HepG2 (cell line): Measurements from ENCODE around the gene STUB1. TPM values are rescaled to one million over a fixed set of nuclear protein-coding genes. Genes with fewer than 3 reads are reported as not detected.

Experiments used
- KLF15 ChIP-seq: sonication (generic); formaldehyde crosslinking; IDR thresholded peaks from 2 replicates; pipeline ENCODE4 v1.8.1; 2023; ENCODE audit warnings: borderline replicate concordance, mild to moderate bottlenecking, inconsistent platforms, missing genetic modification reagents, mixed read lengths
- MLX ChIP-seq: IDR thresholded peaks from 2 replicates; pipeline ENCODE4 v1.6.1; 2016
- NCOA1 ChIP-seq: sonication (generic); formaldehyde crosslinking; IDR thresholded peaks from 2 replicates; pipeline ENCODE4 v1.9.0; 2021; ENCODE audit warnings: missing genetic modification reagents
- PAX8 ChIP-seq: sonication (generic); formaldehyde crosslinking; IDR thresholded peaks from 2 replicates; pipeline ENCODE4 v1.8.0; 2022; ENCODE audit warnings: mild to moderate bottlenecking, missing genetic modification reagents, borderline replicate concordance
- PCBP1 ChIP-seq: fragments of 200-400 bp; formaldehyde crosslinking; IDR thresholded peaks from 2 replicates; pipeline ENCODE4 v1.6.1; 2017; ENCODE audit warnings: mild to moderate bottlenecking, low read depth, low read length, borderline replicate concordance
- PREB ChIP-seq: sonication (generic); formaldehyde crosslinking; IDR thresholded peaks from 2 replicates; pipeline ENCODE4 v1.4.0; 2020; ENCODE audit warnings: missing genetic modification reagents
- SRSF9 ChIP-seq: fragments of 200-400 bp; formaldehyde crosslinking; IDR thresholded peaks from 2 replicates; pipeline ENCODE4 v1.6.1; 2018; ENCODE audit warnings: borderline replicate concordance, mild to moderate bottlenecking, low read depth, low read length; ENCODE audit not compliant: insufficient read depth, poor library complexity, severe bottlenecking
- TEF ChIP-seq: sonication (generic); formaldehyde crosslinking; IDR thresholded peaks from 2 replicates; pipeline ENCODE4 v1.5.0; 2020; ENCODE audit warnings: missing genetic modification reagents
- ZMYM4 ChIP-seq: sonication (generic); formaldehyde crosslinking; IDR thresholded peaks from 2 replicates; pipeline ENCODE4 v1.8.1; 2023; ENCODE audit warnings: mild to moderate bottlenecking, missing genetic modification reagents
- ZNF383 ChIP-seq: sonication (generic); formaldehyde crosslinking; IDR thresholded peaks from 2 replicates; pipeline ENCODE4 v1.4.0; 2020; ENCODE audit warnings: missing genetic modification reagents, mild to moderate bottlenecking, borderline replicate concordance
- ZNF44 ChIP-seq: sonication (generic); formaldehyde crosslinking; IDR thresholded peaks from 2 replicates; pipeline ENCODE4 v1.5.1; 2020; ENCODE audit warnings: mild to moderate bottlenecking, missing genetic modification reagents
- ZNF501 ChIP-seq: sonication (generic); formaldehyde crosslinking; IDR thresholded peaks from 2 replicates; pipeline ENCODE4 v1.5.1; 2020; ENCODE audit warnings: mild to moderate bottlenecking, moderate library complexity, missing genetic modification reagents
- ZNF577 ChIP-seq: sonication (generic); formaldehyde crosslinking; IDR thresholded peaks from 2 replicates; pipeline ENCODE4 v1.4.0; 2020; ENCODE audit warnings: mild to moderate bottlenecking, low read depth, missing genetic modification reagents, borderline replicate concordance
- ZSCAN12 ChIP-seq: sonication (generic); formaldehyde crosslinking; IDR thresholded peaks from 2 replicates; pipeline ENCODE4 v1.9.0; 2021; ENCODE audit warnings: mild to moderate bottlenecking, missing genetic modification reagents
- polyA plus RNA-seq, 8 experiments: library from polyadenylated mRNA; depleted of rRNA in 3 of 8; stranded (reverse) in 7 of 8; unstranded in 1 of 8; fragments of >200 nt; fragmentation: Illumina TruSeq in 4 of 8; extraction: Trizol in 4 of 8; gene quantifications; 2 replicates each; pipeline versions ENCODE4 v1.2.1 to v1.2.3, GENCODE V29; 2011 to 2016; ENCODE audit warnings: low read depth in 4 of 8, missing spikeins in 1 of 8, mixed read lengths in 1 of 8; ENCODE audit not compliant: insufficient read depth in 1 of 8
- total RNA-seq, 5 experiments: library from RNA; depleted of rRNA; stranded (reverse); fragments of >200 nt; fragmentation: Illumina TruSeq; extraction: Trizol; gene quantifications; 2 replicates each; pipeline ENCODE4 v1.2.3, GENCODE V29; 2016; ENCODE audit warnings: low read depth in 1 of 5
- TF ChIP-seq, protein P1 (sequence below): sonication (generic); formaldehyde crosslinking; IDR thresholded peaks from 2 replicates; pipeline ENCODE4 v1.5.0; 2020; ENCODE audit warnings: mild to moderate bottlenecking, missing genetic modification reagents
- TF ChIP-seq, protein P2 (sequence below): sonication (generic); formaldehyde crosslinking; IDR thresholded peaks from 2 replicates; pipeline ENCODE4 v1.9.0; 2021; ENCODE audit warnings: mild to moderate bottlenecking, missing genetic modification reagents

The STUB1 gene
- total and polyA plus RNA-seq, 2 of the 13 experiments (the other 11 are each of a cell fraction or from before 2014, with no cell fraction given) = 52.9 to 78.2 TPM

DNA sequence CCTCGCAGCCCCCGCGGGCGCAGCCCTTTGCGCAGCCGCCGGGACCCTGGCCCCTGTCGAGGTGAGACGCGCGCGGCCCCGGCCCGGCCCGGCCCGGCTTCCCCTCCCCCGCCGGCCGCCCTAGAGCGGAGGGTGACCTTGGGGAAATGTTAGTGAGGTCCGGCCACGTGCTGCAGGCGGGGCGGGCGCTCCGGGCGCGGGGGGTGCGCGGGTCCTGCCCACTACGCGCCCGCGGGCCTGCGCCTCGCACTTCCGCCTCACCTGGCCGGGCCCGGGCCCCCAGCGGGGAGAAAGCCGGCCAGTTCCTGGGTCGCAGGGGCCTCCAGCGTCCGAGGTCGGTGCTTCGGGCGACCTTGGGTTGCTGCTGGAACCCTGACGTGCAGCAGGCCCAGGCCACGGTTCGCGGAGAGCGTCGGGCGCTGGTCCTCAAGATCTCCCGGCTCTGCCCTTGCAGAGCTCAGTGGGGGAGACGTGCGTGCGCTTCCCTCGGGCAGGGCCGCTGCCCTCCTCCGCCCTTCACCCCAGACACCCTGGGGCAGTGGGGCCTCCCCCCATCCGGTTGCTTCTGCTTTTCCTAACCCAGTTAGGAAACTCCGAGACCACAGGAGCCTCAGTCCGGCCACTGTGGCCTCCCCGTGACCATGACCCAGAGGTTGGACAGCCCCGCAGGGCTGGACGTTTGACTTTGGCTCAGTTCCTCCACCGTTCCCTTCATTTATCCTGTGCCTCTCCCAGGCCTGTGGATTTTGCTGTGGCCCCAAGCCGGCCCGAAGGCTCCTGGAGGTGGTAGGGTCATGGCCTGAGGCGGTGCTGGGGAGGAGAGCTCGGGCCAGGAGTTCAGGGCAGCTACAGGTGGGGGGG is 37.8 kb upstream of the STUB1 start (continued):
- TF ChIP-seq TEF (CRISPR knock-in tag) = no peak
- no peak; the same call in 1 of the 2 replicates for TF ChIP-seq ZMYM4
- TF ChIP-seq ZNF577 (CRISPR knock-in tag) = no peak
- TF ChIP-seq MLX (CRISPR knock-in tag) = no peak
- TF ChIP-seq NCOA1 (CRISPR knock-in tag) = no peak
- peak; percentile 43 for TF ChIP-seq ZNF501 (CRISPR knock-in tag)
- 0 out of 2 replicates have a peak, but pooled peaks have one; percentile 41 for TF ChIP-seq KLF15 (CRISPR knock-in tag)
- TF ChIP-seq, protein P1, sequence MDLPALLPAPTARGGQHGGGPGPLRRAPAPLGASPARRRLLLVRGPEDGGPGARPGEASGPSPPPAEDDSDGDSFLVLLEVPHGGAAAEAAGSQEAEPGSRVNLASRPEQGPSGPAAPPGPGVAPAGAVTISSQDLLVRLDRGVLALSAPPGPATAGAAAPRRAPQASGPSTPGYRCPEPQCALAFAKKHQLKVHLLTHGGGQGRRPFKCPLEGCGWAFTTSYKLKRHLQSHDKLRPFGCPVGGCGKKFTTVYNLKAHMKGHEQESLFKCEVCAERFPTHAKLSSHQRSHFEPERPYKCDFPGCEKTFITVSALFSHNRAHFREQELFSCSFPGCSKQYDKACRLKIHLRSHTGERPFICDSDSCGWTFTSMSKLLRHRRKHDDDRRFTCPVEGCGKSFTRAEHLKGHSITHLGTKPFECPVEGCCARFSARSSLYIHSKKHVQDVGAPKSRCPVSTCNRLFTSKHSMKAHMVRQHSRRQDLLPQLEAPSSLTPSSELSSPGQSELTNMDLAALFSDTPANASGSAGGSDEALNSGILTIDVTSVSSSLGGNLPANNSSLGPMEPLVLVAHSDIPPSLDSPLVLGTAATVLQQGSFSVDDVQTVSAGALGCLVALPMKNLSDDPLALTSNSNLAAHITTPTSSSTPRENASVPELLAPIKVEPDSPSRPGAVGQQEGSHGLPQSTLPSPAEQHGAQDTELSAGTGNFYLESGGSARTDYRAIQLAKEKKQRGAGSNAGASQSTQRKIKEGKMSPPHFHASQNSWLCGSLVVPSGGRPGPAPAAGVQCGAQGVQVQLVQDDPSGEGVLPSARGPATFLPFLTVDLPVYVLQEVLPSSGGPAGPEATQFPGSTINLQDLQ (CRISPR knock-in tag) = peak; percentile 87; the same call in 1 of the 2 replicates
- TF ChIP-seq ZSCAN12 = 0 out of 2 replicates have a peak, but pooled peaks have one; percentile 62
- TF ChIP-seq PAX8 (CRISPR knock-in tag) = no peak
- TF ChIP-seq ZNF44 (CRISPR knock-in tag) = no peak
- no peak for TF ChIP-seq ZNF383 (CRISPR knock-in tag)
- TF ChIP-seq, protein P2, sequence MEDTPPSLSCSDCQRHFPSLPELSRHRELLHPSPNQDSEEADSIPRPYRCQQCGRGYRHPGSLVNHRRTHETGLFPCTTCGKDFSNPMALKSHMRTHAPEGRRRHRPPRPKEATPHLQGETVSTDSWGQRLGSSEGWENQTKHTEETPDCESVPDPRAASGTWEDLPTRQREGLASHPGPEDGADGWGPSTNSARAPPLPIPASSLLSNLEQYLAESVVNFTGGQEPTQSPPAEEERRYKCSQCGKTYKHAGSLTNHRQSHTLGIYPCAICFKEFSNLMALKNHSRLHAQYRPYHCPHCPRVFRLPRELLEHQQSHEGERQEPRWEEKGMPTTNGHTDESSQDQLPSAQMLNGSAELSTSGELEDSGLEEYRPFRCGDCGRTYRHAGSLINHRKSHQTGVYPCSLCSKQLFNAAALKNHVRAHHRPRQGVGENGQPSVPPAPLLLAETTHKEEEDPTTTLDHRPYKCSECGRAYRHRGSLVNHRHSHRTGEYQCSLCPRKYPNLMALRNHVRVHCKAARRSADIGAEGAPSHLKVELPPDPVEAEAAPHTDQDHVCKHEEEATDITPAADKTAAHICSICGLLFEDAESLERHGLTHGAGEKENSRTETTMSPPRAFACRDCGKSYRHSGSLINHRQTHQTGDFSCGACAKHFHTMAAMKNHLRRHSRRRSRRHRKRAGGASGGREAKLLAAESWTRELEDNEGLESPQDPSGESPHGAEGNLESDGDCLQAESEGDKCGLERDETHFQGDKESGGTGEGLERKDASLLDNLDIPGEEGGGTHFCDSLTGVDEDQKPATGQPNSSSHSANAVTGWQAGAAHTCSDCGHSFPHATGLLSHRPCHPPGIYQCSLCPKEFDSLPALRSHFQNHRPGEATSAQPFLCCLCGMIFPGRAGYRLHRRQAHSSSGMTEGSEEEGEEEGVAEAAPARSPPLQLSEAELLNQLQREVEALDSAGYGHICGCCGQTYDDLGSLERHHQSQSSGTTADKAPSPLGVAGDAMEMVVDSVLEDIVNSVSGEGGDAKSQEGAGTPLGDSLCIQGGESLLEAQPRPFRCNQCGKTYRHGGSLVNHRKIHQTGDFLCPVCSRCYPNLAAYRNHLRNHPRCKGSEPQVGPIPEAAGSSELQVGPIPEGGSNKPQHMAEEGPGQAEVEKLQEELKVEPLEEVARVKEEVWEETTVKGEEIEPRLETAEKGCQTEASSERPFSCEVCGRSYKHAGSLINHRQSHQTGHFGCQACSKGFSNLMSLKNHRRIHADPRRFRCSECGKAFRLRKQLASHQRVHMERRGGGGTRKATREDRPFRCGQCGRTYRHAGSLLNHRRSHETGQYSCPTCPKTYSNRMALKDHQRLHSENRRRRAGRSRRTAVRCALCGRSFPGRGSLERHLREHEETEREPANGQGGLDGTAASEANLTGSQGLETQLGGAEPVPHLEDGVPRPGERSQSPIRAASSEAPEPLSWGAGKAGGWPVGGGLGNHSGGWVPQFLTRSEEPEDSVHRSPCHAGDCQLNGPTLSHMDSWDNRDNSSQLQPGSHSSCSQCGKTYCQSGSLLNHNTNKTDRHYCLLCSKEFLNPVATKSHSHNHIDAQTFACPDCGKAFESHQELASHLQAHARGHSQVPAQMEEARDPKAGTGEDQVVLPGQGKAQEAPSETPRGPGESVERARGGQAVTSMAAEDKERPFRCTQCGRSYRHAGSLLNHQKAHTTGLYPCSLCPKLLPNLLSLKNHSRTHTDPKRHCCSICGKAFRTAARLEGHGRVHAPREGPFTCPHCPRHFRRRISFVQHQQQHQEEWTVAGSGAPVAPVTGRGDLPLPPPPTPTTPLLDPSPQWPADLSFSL = no peak
- TF ChIP-seq PCBP1 = 0 out of 2 replicates have a peak, but pooled peaks have one; percentile 66
- 0 out of 2 replicates have a peak, but pooled peaks have one; percentile 28 for TF ChIP-seq PREB
- no peak for TF ChIP-seq SRSF9
